Testis (tissue), 2 donors: ENCODE measurements around the gene PCSK5.

Experiments
- CTCF ChIP-seq, 3 experiments: fragments of 450-650 bp in 2 of 3; fragments of 200-600 bp in 1 of 3; sonication (generic) in 1 of 3; IDR thresholded peaks; one replicate each; pipeline ENCODE4 v1.5.1; 2016 to 2019; ENCODE audit warnings: antibody characterized with exemption in 3 of 3, mild to moderate bottlenecking in 2 of 3, moderate library complexity in 1 of 3
- POLR2A ChIP-seq: fragments of 450-650 bp; IDR thresholded peaks from one replicate; pipeline ENCODE4 v1.6.1; 2017; ENCODE audit warnings: antibody characterized with exemption, mild to moderate bottlenecking, moderate library complexity

GRCh38 chr9:75998096-75998780 is 107.8 kb downstream of the PCSK5 start:
- TF ChIP-seq CTCF (IDR thresholded peaks at IDR 0.05) (no peak), POLR2A (no peak)
